GM20000 (cell line): ENCODE data around the gene ASXL3.

Experiments
- DNase-seq: peaks from one replicate; pipeline ENCODE4 v3.0.0; 2012; ENCODE audit warnings: low spot score
- CTCF ChIP-seq: IDR thresholded peaks from 2 replicates; pipeline ENCODE4 v1.5.1; 2012; ENCODE audit warnings: mild to moderate bottlenecking, control low read depth; ENCODE audit errors: extremely low read depth, missing control alignments

The ASXL3 gene

GRCh38 chr18:33575451-33575850 lies 2.6 kb upstream of the ASXL3 start:
- DNase-seq, result no peak

GRCh38 chr18:33576999-33577646 lies 896 bp upstream of the ASXL3 start:
- no peak for DNase-seq
- no peak for TF ChIP-seq CTCF

More at GRCh38 chr18:33575451-33575850, 2.6 kb upstream of the ASXL3 start:
- TF ChIP-seq CTCF, result no peak

GRCh38 chr18:33578518-33579348 lies 714 bp downstream of the ASXL3 start:
- peak; percentile 64 for DNase-seq
- no peak for TF ChIP-seq CTCF

- no peak for TF ChIP-seq CTCF
- no peak for DNase-seq
Measured at GRCh38 chr18:33579349-33580215, 1.6 kb downstream of the ASXL3 start.

- no peak for DNase-seq
- no peak for TF ChIP-seq CTCF
Measured at GRCh38 chr18:33580546-33580945, 2.5 kb downstream of the ASXL3 start.

- no peak for DNase-seq
Measured at GRCh38 chr18:33581856-33582255, 3.8 kb downstream of the ASXL3 start.

More at GRCh38 chr18:33581856-33582255, 3.8 kb downstream of the ASXL3 start:
- no peak for TF ChIP-seq CTCF
